Activated T-helper 1 cell treated with Interleukin-2 at 50 U/mL for 16 hours (primary cell): ENCODE data around the gene HHATL.

Experiments used
- DNase-seq: peaks from one replicate; pipeline ENCODE4 v3.0.0-alpha.2; 2020; ENCODE audit warnings: low read depth

HHATL gene

DNA sequence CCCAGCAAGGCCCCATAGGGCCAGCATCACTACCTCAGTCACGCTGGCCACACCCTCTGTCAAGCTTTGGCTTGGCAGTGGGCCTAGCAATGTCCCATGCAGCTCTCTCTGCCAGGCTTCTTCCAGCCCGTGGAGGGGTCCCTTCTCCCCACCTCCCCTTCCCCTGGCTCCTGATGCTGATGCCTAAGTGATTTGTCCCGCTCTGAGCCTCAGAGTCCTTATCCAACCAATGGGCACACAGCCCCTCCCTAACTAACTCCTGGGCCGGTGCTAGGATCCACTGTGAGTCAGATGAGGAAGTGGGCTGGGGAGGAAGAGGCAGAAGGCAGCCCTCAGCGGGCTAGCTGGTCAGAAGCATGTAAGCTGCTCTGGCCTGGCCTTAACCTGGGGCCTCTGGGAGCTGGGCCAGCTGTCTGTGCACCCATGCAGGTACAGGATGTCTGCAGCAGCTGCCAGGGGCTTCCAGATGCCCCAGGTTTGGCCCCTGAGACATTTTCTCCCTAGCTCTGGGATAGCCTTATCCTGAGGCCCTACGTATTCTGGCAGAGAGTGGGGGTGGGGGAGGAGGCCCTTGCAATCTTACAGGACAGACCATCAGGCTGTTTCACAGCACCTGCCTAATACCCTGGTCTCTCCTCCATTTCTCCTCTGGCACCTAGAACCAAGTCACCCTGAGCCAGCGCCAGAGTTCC, 49.8 kb downstream of the HHATL start:
- no peak for DNase-seq

DNA sequence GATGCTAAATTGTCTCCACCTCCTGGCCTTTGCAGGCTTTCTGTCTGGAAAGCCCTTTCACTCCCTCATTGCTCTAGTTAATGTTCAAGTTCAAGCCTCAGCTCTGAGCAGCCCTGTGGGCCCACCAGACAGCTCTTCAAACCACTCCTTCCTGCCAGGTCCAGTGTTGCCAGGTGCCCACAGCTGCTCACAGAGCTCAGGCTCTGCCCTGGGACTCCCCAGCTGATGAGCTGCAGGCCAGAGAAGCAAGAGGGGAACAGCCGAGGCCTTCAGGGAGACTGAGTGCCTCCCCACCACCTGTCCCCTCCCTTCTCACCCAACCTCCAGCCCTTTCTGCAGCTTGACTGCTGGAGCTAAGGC, 50.4 kb downstream of the HHATL start:
- DNase-seq: no peak

DNA sequence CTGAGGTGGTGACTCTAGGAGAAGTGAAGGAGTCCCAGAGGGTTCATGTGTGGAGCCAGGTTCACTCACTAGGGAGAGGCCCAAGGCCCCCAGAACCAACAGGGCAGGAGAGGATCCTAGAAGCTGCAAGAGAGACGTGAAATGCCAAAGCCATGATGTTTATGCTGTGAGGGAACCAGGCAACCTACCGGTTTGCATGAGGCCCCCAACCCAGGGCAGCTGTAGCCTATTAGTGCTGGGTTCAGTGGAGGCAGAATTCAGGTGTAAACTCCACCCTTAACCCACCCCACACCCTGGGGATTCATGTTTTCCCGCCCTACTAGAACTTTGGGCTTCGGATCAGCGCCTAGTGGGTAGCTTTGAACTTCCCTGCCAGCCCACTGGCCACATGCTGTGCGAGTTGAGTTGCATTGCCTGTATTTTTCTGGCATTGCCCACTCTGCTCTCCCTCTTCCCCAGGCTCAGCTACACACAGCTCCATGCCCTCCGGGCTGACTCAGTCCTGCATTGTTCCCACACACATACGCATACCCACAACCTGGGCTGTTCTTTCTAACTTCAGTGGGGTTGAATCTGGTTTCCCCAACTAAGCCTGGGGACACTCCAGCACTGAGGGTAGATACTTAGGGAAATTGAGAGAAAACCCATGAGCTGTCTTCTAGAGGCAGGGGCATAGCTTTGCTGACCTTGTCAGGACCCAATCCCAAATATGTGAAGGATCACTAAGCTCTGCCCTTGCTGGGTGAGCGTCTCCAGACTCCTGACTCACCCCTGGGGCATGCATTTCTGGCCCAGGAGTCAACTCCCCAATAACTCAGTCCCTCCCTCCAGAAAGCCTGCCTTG, 51.1 kb downstream of the HHATL start:
- no peak for DNase-seq

DNA sequence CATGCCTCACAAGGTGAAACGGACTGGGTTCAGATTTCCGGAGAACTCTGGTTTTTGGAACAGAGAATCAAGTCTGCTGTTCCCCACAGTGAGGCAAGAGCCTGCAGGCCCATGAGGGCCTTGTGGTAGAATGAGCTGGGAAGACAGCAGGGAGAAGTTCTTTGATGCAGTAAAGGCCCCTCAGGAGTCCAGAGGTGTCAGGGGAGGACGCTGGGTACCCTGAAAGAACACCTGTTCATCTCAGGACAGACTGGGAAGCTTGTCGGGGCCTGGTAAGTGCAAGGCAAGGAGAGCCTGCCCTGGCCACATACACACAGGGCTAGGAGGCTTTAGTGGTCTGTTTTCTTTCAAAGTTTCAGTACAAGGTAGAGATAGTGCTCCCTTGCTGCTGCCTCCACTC, 52.8 kb downstream of the HHATL start:
- DNase-seq: no peak

DNA sequence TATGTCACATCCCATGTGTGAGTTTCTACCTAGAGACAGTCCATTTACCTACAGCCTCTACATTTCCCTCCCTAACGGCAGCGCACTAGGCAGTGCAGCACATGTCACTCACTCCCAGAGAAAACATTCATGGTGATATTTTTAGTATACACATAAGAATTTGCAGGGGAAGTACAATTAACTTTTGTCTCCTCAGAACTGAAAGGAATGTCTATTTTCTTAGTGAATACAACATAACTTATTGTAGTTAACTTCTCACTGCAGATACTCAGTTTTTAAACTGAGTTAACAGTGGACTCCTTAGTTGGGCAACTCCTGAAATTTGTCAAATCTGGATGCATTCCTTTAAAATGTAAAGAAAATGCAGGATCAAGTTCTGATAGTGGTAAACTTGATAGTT, 53.6 kb downstream of the HHATL start:
- DNase-seq: no peak

DNA sequence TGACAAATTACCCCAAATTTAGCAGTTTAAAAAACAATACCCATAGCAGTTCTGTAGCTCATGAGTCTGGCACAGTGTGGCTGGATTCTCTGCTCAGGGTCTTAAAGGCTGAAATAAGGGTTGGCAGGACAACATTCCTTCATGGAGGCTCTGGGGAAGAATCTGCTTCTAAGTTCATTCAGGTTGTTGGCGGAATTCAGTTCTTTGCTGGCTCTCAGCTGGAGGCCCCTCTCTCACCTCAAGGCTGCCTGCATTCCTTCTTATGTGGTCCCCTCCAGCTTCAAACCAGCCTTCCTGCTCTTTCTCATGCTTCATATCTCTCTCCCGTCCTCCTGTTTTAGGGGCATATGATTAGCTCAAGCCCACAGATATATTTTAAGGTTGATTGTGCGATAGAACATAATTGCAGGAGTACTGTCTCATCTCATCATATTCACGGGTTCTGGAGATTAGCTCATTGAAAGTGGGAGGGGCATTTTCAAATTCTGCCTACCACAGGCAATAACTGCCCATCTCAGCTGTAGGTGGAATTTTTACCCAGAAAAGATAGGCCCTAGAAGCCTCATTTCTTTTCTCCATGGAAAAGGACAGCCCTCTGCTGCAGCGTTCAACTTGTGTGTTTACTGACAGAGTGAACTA, 54.7 kb downstream of the HHATL start:
- DNase-seq: no peak
